HepG2 (cell line): ENCODE measurements around the gene SH2D3A. TPM values are rescaled to one million over a fixed set of nuclear protein-coding genes. Genes with fewer than 3 reads are reported as not detected.

ENCODE experiments used
- AKAP8 ChIP-seq: sonication (generic); formaldehyde crosslinking; IDR thresholded peaks from 2 replicates; pipeline ENCODE4 v1.5.1; 2020; ENCODE audit warnings: mild to moderate bottlenecking, missing genetic modification reagents
- BCL6 ChIP-seq: IDR thresholded peaks from 2 replicates; pipeline ENCODE4 v1.6.1; 2016; ENCODE audit warnings: missing genetic modification reagents, missing compliant biosample characterization
- CHCHD3 ChIP-seq: sonication (generic); formaldehyde crosslinking; IDR thresholded peaks from 2 replicates; pipeline ENCODE4 v1.8.0; 2022; ENCODE audit warnings: mild to moderate bottlenecking, missing genetic modification reagents, moderate library complexity
- IKZF1 ChIP-seq: fragments of 450-650 bp; IDR thresholded peaks from 2 replicates; pipeline ENCODE4 v1.7.1; 2016
- MBD4 ChIP-seq: IDR thresholded peaks from 2 replicates; pipeline ENCODE4 v1.6.1; 2012; ENCODE audit warnings: low read length, inconsistent platforms, borderline replicate concordance
- NFKBIZ ChIP-seq: IDR thresholded peaks from 2 replicates; pipeline ENCODE4 v1.6.1; 2018; ENCODE audit warnings: missing genetic modification reagents, missing compliant biosample characterization
- PAX8 ChIP-seq: sonication (generic); formaldehyde crosslinking; IDR thresholded peaks from 2 replicates; pipeline ENCODE4 v1.8.0; 2022; ENCODE audit warnings: mild to moderate bottlenecking, missing genetic modification reagents, borderline replicate concordance
- RFX5 ChIP-seq: IDR thresholded peaks from 2 replicates; pipeline ENCODE4 v1.6.1; 2011; ENCODE audit warnings: low read depth, low read length, improper control_type of control experiment
- ZFAT ChIP-seq: sonication (generic); formaldehyde crosslinking; conservative IDR thresholded peaks from 2 replicates; pipeline ENCODE4 v1.8.1; 2023; ENCODE audit warnings: missing genetic modification reagents, inconsistent platforms
- ZNF24 ChIP-seq: fragments of 450-650 bp; IDR thresholded peaks from 2 replicates; pipeline ENCODE4 v1.6.1; 2017; ENCODE audit warnings: antibody characterized with exemption, mild to moderate bottlenecking
- ZNF256 ChIP-seq: sonication (generic); formaldehyde crosslinking; conservative IDR thresholded peaks from 2 replicates; pipeline ENCODE4 v1.4.0; 2020; ENCODE audit warnings: missing genetic modification reagents
- polyA plus RNA-seq, 8 experiments: library from polyadenylated mRNA; depleted of rRNA in 3 of 8; stranded (reverse) in 7 of 8; unstranded in 1 of 8; fragments of >200 nt; fragmentation: Illumina TruSeq in 4 of 8; extraction: Trizol in 4 of 8; gene quantifications; 2 replicates each; pipeline versions ENCODE4 v1.2.1 to v1.2.3, GENCODE V29; 2011 to 2016; ENCODE audit warnings: low read depth in 4 of 8, missing spikeins in 1 of 8, mixed read lengths in 1 of 8; ENCODE audit not compliant: insufficient read depth in 1 of 8
- total RNA-seq, 5 experiments: library from RNA; depleted of rRNA; stranded (reverse); fragments of >200 nt; fragmentation: Illumina TruSeq; extraction: Trizol; gene quantifications; 2 replicates each; pipeline ENCODE4 v1.2.3, GENCODE V29; 2016; ENCODE audit warnings: low read depth in 1 of 5
- TF ChIP-seq, protein P1 (sequence below): sonication (generic); formaldehyde crosslinking; IDR thresholded peaks from 2 replicates; pipeline ENCODE4 v1.5.0; 2020; ENCODE audit warnings: mild to moderate bottlenecking, missing genetic modification reagents, moderate library complexity
- TF ChIP-seq, protein P2 (sequence below): sonication (generic); formaldehyde crosslinking; conservative IDR thresholded peaks from 2 replicates; pipeline ENCODE4 v1.4.0; 2020; ENCODE audit warnings: mild to moderate bottlenecking, missing genetic modification reagents, moderate library complexity
- TF ChIP-seq, protein P3 (sequence below): sonication (generic); formaldehyde crosslinking; IDR thresholded peaks from 2 replicates; pipeline ENCODE4 v1.8.1; 2022; ENCODE audit warnings: mild to moderate bottlenecking, missing genetic modification reagents
- TF ChIP-seq, protein P4 (sequence below): fragments of 450-650 bp; IDR thresholded peaks from 2 replicates; pipeline ENCODE4 v1.6.1; 2017; ENCODE audit warnings: mild to moderate bottlenecking

The SH2D3A gene
- total and polyA plus RNA-seq, 2 of the 13 experiments (the other 11 are each of a cell fraction or from before 2014, with no cell fraction given) = 1.0 to 2.2 TPM

DNA sequence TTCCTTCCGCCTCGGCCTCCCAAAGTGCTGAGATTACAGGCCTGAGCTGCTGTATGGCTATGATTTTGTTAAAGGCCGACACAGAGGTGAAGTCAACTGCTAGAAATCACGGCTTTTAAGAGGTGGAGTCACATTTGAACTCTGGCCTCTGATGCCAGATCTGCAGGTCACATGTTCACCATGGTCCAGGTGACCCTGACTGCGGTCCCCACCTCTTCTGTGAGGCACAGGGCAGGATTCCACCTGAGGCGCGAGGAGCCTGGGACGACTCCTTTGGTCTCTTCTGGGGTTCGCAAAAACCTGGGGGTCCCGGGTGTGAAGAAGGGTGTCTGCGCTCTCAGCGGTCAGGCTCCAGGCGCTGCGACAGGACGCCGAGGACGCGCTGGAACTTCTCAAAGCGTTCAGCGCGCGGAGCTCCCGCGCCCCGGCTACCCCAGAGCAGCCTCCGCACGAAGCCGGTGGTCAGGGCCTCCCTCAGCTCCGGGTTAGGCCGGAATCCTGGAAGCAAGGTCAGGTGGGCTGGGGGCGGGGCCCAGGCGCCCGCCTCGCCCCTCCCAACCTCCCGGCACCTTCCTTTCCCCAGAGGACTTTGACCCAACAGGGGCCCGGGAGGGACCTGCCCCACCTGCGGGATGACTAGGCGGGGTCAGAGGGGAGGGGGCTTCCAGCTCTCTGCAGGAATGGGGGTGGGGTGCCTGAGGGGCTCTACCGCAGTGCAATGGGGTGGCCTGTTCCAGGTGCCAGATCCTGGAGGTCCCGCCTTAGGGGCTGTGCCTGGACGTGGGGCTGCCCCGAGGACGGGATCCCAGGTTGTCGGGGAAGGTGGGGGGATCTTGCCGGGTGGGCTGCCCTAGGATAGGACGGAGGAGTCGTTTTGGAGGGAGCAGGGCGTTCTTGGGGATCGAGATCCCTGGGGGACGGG, 14.7 kb downstream of the SH2D3A start (continued):
- TF ChIP-seq, protein P1, sequence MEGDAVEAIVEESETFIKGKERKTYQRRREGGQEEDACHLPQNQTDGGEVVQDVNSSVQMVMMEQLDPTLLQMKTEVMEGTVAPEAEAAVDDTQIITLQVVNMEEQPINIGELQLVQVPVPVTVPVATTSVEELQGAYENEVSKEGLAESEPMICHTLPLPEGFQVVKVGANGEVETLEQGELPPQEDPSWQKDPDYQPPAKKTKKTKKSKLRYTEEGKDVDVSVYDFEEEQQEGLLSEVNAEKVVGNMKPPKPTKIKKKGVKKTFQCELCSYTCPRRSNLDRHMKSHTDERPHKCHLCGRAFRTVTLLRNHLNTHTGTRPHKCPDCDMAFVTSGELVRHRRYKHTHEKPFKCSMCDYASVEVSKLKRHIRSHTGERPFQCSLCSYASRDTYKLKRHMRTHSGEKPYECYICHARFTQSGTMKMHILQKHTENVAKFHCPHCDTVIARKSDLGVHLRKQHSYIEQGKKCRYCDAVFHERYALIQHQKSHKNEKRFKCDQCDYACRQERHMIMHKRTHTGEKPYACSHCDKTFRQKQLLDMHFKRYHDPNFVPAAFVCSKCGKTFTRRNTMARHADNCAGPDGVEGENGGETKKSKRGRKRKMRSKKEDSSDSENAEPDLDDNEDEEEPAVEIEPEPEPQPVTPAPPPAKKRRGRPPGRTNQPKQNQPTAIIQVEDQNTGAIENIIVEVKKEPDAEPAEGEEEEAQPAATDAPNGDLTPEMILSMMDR = peak; percentile 2; the same call in 1 of the 2 replicates
- TF ChIP-seq MBD4 = no peak
- TF ChIP-seq, protein P2, sequence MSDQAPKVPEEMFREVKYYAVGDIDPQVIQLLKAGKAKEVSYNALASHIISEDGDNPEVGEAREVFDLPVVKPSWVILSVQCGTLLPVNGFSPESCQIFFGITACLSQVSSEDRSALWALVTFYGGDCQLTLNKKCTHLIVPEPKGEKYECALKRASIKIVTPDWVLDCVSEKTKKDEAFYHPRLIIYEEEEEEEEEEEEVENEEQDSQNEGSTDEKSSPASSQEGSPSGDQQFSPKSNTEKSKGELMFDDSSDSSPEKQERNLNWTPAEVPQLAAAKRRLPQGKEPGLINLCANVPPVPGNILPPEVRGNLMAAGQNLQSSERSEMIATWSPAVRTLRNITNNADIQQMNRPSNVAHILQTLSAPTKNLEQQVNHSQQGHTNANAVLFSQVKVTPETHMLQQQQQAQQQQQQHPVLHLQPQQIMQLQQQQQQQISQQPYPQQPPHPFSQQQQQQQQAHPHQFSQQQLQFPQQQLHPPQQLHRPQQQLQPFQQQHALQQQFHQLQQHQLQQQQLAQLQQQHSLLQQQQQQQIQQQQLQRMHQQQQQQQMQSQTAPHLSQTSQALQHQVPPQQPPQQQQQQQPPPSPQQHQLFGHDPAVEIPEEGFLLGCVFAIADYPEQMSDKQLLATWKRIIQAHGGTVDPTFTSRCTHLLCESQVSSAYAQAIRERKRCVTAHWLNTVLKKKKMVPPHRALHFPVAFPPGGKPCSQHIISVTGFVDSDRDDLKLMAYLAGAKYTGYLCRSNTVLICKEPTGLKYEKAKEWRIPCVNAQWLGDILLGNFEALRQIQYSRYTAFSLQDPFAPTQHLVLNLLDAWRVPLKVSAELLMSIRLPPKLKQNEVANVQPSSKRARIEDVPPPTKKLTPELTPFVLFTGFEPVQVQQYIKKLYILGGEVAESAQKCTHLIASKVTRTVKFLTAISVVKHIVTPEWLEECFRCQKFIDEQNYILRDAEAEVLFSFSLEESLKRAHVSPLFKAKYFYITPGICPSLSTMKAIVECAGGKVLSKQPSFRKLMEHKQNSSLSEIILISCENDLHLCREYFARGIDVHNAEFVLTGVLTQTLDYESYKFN (CRISPR knock-in tag) = peak; percentile 91
- TF ChIP-seq, protein P3, sequence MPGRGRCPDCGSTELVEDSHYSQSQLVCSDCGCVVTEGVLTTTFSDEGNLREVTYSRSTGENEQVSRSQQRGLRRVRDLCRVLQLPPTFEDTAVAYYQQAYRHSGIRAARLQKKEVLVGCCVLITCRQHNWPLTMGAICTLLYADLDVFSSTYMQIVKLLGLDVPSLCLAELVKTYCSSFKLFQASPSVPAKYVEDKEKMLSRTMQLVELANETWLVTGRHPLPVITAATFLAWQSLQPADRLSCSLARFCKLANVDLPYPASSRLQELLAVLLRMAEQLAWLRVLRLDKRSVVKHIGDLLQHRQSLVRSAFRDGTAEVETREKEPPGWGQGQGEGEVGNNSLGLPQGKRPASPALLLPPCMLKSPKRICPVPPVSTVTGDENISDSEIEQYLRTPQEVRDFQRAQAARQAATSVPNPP (CRISPR knock-in tag) = peak; percentile 83; the same call in 1 of the 2 replicates
- TF ChIP-seq ZFAT (CRISPR knock-in tag) = no peak
- TF ChIP-seq IKZF1 = no peak
- TF ChIP-seq AKAP8 (CRISPR knock-in tag) = no peak; the same call in 1 of the 2 replicates
- TF ChIP-seq ZNF256 = no peak
- no peak; the same call in 1 of the 2 replicates for TF ChIP-seq NFKBIZ (CRISPR knock-in tag)
- TF ChIP-seq, protein P4, sequence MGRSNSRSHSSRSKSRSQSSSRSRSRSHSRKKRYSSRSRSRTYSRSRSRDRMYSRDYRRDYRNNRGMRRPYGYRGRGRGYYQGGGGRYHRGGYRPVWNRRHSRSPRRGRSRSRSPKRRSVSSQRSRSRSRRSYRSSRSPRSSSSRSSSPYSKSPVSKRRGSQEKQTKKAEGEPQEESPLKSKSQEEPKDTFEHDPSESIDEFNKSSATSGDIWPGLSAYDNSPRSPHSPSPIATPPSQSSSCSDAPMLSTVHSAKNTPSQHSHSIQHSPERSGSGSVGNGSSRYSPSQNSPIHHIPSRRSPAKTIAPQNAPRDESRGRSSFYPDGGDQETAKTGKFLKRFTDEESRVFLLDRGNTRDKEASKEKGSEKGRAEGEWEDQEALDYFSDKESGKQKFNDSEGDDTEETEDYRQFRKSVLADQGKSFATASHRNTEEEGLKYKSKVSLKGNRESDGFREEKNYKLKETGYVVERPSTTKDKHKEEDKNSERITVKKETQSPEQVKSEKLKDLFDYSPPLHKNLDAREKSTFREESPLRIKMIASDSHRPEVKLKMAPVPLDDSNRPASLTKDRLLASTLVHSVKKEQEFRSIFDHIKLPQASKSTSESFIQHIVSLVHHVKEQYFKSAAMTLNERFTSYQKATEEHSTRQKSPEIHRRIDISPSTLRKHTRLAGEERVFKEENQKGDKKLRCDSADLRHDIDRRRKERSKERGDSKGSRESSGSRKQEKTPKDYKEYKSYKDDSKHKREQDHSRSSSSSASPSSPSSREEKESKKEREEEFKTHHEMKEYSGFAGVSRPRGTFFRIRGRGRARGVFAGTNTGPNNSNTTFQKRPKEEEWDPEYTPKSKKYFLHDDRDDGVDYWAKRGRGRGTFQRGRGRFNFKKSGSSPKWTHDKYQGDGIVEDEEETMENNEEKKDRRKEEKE = no peak
- no peak for TF ChIP-seq RFX5
- TF ChIP-seq BCL6 = 0 out of 2 replicates have a peak, but pooled peaks have one; percentile 17
- TF ChIP-seq CHCHD3 (CRISPR knock-in tag) = no peak
- no peak; the same call in 1 of the 2 replicates for TF ChIP-seq PAX8 (CRISPR knock-in tag)
- no peak for TF ChIP-seq ZNF24
